Vagina (tissue), 2 donors: ENCODE measurements around the gene RNF224.

Experiments
- POLR2AphosphoS5 ChIP-seq, 2 donors: sonication (generic); formaldehyde crosslinking; IDR thresholded peaks; one replicate each; pipeline ENCODE4 v1.9.0; 2017; ENCODE audit warnings: antibody characterized with exemption in 2 of 2, mild to moderate bottlenecking in 2 of 2, low read depth in 1 of 2; ENCODE audit not compliant: insufficient read depth in 1 of 2
- TF ChIP-seq, protein P1 (sequence below), 3 experiments: fragments of 450-650 bp in 2 of 3; fragments of 200-600 bp in 1 of 3; sonication (generic) in 1 of 3; IDR thresholded peaks; one replicate each; pipeline ENCODE4 v1.5.1; 2017 to 2019; ENCODE audit warnings: antibody characterized with exemption in 3 of 3, mild to moderate bottlenecking in 2 of 3, moderate library complexity in 2 of 3

DNA sequence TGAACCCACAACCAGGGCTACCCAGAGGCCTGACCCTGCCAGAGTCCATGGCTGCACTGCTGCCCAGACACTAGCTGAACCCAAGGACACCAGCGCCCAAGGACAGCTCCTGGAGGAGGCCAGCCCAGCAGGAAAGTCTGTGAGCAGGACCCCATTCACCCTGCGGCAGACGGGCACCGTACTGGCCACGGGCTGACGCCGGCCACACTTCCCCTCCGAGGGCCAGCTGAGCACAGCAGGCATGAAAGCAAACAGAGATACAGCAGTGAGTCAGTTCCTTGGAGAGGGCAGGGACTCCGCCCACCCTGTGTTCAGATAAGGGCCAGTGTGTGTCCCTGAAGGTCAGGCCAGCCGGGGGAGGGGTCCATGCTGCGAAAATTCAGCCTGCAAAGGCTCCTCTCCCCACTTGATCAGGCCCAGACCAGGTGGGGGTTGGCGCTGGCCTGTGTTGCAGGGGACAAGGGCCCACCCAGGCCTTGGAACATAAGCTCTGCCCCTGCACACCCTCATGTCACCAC, 8.5 kb upstream of the RNF224 start:
- TF ChIP-seq, protein P1, sequence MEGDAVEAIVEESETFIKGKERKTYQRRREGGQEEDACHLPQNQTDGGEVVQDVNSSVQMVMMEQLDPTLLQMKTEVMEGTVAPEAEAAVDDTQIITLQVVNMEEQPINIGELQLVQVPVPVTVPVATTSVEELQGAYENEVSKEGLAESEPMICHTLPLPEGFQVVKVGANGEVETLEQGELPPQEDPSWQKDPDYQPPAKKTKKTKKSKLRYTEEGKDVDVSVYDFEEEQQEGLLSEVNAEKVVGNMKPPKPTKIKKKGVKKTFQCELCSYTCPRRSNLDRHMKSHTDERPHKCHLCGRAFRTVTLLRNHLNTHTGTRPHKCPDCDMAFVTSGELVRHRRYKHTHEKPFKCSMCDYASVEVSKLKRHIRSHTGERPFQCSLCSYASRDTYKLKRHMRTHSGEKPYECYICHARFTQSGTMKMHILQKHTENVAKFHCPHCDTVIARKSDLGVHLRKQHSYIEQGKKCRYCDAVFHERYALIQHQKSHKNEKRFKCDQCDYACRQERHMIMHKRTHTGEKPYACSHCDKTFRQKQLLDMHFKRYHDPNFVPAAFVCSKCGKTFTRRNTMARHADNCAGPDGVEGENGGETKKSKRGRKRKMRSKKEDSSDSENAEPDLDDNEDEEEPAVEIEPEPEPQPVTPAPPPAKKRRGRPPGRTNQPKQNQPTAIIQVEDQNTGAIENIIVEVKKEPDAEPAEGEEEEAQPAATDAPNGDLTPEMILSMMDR (IDR thresholded peaks at IDR 0.05) = no peak
- no peak for TF ChIP-seq POLR2AphosphoS5 (IDR thresholded peaks at IDR 0.05; ENCODE audit: insufficient read depth in 1 of 2, low read depth in 1 of 2)
